HG03139 (cell line): ENCODE results near the gene EEF1A1.
"Not testable (repeated sequence)": the region's sequence is repeated elsewhere in the genome, so short reads cannot be mapped to it uniquely, and the experiment has no call there.

ENCODE experiments used
- ATAC-seq: cut with Tn5 transposase; IDR thresholded peaks from one replicate; pipeline ENCODE4 v1.9.1; 2021; ENCODE audit not compliant: unreplicated experiment

The EEF1A1 gene

DNA sequence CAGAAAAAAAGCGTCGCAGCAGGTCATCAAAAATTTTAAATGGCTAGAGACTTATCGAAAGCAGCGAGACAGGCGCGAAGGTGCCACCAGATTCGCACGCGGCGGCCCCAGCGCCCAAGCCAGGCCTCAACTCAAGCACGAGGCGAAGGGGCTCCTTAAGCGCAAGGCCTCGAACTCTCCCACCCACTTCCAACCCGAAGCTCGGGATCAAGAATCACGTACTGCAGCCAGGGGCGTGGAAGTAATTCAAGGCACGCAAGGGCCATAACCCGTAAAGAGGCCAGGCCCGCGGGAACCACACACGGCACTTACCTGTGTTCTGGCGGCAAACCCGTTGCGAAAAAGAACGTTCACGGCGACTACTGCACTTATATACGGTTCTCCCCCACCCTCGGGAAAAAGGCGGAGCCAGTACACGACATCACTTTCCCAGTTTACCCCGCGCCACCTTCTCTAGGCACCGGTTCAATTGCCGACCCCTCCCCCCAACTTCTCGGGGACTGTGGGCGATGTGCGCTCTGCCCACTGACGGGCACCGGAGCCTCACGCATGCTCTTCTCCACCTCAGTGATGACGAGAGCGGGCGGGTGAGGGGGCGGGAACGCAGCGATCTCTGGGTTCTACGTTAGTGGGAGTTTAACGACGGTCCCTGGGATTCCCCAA is at the start of gene EEF1A1:
Gene EEF1A1 (minus strand): TSS at position 345 of the 663 bp plus-strand sequence. CDS start 1,006 bp downstream, outside the sequence.
- peak; percentile 55 for ATAC-seq

DNA sequence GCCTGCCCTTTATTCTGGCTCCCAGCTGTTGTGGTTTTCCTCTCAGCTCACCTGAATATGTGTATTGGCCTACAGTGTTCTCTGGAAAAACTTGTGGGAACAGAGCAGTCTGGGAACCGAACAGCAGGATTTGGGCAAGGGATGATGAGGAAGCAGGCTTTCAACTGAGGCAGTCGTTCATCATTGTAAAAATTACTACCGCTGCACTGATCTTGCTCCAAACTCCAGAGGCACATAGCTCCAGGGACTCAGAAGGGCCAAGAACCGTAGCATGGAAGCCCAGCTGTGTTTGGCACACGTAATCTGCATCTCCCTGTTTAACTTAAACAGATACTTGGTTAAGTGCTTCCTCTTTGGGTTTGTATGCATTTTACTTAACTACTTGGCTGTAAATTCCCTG is 48.3 kb upstream of the EEF1A1 start:
- no peak for ATAC-seq

DNA sequence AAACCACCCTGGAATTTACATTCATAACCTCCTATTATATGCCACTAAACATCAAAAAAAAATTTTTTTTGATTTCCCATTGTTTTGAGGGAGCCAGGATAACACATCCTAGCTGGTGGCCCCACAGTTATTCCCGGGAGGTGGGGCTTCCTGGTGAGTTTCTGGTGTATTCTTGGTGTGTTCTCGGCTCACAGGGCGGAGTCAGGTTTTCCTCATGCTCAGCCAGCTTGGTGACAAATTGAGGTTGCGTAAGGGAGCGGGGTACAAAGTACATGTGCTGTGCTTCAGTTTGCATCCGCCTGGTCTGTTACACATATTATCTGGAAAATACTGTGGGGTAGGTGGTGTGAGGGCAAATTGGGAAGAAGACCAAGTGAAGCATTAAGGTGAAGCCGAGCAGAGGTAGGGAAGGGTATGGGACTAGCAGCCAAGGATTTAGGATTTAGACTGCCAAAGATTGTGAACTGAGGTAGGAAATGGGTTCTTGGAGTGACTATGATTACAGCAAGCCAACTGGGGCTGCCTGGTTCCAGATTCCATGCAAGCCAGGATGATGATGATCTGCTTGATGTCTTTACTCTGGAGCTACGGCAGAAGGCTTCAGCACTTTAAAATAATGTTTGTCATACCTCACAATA is 46.2 kb upstream of the EEF1A1 start:
- ATAC-seq = no peak

DNA sequence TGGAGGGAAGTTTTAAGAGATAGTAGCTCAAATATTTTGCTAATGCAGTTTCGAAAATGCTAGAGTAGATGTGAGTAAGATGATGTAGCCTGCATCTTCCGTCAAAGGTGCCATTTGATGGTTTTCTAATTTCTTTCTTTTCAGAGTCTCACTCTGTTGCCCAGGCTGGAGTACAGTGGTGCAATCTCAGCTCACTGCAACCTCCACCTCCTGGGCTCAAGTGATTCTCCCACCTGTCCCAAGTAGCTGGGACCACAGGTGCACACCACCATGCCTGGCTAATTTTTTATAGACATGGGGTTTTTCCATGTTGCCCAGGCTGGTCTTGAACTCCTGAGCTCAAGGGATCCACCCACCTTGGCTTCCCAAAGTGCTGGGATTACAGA is 45.6 kb upstream of the EEF1A1 start:
- not testable (repeated sequence) for ATAC-seq

DNA sequence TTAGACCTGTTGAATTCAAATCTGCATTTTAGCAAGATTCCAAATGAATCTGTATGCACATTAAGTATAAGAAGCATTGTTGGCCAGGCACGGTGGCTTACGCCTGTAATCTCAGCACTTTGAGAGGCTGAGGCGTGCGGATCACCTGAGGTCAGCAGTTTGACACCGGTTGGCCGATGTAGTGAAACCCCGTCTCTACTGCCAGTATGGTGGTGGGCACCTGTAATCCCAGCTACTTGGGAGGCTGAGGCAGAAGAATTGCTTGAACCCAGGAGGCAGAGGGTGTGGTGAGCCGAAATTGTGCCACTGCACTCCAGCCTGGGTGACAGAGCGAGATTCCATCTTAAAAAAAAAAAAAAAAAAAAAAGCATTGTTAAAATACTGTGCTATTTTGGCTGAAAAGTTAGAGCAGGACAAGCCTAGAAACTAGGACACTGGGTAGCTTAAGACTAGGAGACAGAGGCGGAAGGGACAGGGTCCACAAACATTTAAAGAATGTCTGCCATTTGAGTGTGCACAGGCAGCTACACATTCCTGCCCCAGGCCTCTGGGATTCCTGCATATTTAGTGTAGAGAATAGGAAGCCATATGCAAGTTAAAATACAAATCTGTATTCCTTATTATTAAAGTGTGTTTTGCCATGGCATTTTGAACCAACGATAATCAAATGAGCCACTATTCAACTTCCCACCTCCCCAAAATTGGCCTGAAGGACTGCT is 45.1 kb upstream of the EEF1A1 start:
- no peak for ATAC-seq

DNA sequence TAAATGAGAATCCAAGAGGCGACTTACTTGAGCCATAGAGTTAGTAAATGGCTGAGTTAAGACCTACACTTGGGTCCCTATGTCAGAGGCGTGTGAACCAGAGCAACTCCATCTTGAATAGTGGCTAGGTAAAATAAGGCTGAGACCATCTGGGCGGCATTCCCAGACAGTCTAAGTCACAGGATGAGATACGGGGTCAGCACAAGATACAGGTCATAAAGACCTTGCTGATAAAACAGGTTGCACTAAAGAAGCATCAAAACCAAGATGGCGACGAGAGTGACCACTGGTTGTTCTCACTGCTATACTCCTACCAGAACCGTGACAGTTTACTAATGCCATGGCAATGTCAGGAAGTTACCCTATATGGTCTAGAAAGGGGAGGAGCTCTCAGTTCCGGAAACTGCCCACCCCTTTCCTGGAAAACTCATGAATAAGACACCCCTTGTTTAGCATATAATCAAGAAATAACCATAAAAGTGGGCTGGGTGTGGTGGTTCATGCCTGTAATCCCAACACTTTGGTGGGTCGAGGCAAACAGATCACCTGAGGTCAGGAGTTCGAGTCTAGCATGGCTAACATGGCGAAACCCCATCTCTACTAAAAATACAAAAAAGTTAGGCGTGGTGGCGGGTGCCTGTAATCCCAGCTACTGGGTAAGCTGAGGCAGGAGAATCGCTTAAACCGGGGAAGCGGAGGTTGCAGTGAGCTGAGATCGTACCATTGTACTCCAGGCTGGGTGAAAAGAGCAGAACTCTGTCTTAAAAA is 43.9 kb upstream of the EEF1A1 start:
- ATAC-seq = no peak

DNA sequence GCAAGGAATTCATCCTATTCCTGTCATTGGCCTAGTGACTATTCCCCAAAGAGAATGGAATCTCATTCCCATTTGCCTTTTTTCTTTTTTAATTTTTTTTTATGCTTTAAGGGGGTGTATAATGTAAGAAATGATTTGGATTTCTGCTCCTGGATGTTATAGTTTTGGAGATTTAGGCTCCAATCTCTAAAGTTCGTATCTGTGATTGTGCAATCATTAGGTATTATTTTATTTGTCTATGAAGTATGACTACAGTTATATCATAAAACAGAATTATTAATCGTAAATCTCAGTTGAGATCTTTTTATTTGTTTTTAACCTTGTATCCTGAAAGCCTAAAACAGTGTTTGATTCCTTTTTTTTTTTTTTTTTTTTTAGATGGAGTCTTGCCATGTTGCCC is 41.7 kb upstream of the EEF1A1 start:
- ATAC-seq = no peak

DNA sequence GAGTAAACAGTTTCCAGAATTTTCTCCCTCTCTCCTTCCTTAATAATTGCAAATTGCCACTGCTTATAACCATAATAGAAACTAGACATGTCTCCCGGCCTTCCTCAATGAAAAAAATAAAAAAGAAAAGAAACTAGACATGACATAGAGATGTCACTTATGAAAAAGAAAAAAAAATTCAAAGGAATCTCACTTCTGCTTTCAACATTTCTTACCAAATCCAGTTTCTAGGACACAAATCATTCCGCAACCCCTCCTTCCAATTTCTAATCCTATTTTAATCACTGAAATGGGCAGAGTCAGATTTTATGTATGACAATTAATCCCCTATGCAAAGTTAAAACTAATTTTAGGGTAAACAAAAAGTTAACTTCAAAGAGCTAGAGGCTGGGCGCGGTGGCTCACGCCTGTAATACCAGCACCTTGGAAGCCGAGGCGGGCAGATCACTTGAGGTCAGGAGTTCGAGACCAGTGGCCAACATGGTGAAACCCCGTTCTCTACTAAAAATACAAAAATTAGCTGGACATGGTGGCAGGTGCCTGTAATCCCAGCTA is 40.1 kb upstream of the EEF1A1 start:
- ATAC-seq = no peak

DNA sequence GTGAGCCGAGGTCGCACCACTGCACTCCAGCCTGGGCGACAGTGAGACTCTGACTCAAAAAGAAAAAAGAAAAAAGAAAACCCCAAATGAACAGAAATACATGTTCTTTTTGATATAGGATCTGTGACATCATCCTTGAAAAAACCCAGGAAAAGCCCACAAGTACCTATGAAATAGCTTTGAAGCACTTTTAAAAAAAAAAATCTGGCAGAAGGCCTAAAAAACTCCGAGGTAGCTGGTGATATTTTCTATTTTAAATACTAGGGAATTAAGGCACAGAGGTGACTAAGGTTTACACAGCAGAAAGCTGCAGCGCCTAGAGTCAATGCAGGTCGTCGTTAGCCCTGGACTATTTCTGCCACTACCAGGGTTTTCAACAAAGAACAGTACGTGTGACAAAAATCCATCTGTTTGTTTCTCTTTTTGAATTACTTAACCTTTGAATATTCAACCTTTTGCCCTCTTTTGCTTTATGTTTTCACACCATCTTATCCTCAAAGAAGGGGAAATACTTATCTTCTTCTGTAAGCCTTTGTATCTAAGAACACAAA is 39.4 kb upstream of the EEF1A1 start:
- ATAC-seq = no peak

DNA sequence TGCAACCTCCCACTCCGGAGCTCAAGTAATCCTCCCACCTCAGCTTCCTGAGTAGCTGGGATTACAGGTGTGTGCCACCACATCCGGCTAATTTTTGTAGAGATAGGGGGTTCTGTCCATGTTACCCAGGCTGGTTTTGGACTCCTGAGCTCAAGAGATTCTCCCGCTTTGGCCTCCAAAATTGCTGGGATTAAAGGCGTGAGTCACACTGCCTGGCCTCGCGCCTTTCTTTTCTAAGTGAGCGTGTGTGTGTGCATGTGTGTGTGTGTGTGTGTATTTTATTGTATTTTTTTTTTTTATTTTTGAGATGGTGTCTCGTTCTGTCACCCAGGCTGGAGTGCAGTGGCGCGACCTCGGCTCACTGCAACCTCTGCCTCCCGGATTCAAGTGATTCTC is 38.6 kb upstream of the EEF1A1 start:
- ATAC-seq = not testable (repeated sequence)

DNA sequence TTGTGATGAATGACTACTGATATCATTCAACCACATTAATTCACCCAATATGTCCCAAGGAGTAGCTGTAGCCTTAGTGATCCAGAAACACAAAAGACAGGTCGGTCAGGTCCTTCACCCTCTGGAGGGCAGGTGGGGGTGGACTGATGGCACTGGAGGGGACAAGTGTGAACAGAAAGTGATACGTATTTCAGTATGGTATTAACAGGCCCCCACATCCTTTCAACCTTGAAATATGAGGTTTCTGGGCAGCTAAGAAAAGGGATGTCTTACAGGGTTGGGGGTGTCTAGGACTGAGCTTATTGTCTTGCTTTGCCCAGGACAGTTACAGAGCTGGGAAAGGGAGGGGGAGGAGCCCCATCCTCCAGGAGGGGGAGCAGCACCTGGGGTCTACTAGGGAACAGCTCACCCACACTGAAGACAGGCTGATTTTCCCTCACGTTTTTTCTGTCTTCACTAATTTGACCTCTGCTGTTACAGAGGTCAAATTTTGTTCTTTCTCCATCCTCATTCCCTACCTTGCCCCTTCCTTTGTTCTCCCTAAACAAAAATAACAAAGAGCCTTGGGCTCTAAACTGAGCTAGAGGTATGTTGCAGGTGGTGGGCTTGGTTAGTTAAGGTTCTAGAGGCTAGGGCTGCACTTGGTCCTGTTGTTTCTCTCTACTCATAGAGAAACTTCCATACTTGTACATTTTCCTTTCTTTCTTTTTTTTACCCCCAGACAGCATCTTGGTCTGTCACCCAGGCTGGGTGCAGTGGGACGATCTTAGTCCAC is 38.0 kb upstream of the EEF1A1 start:
- ATAC-seq = peak; percentile 54

DNA sequence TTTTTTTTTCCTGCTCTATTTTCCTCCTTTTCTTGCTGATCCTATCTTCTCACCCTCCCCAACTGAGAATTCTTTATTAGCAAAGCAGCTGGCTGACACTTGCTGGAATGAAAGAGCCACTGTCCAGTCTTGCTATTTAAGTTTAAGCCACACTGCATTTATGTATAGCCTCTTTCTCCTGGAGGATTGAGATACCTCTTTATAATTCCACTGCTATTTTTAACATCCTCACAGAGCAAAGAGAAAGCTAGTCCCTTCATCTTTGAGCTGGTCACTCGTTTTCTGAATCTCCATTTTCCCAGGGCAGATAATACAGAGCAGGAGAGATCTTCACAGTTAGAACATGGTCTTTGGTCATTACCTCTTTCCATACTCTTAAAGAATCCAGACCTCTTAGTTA is 36.0 kb upstream of the EEF1A1 start:
- no peak for ATAC-seq

DNA sequence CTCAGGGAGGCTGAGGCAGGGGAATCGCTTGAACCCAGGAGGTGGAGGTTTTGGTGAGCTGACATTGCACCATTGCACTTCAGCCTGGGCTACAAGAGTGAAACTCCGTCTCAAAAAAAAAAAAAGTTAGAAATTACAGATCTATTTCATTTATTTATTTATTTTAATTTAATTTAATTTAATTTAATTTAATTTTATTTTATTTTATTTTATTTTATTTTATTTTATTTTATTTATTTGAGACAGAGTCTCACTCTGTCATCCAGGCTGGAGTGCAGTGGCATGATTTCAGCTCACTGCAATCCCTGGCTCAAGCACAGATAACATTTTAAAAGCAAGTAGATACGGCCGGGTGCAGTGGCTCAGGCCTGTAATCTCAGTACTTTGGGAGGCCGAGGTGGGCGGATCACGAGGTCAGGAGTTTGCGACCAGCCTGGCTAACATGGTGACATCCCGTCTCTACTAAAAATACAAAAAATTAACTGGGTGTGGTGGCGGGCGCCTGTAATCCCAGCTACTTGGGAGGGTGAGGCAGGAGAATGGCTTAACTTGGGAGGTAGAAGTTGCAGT is 34.6 kb upstream of the EEF1A1 start:
- not testable (repeated sequence) for ATAC-seq

DNA sequence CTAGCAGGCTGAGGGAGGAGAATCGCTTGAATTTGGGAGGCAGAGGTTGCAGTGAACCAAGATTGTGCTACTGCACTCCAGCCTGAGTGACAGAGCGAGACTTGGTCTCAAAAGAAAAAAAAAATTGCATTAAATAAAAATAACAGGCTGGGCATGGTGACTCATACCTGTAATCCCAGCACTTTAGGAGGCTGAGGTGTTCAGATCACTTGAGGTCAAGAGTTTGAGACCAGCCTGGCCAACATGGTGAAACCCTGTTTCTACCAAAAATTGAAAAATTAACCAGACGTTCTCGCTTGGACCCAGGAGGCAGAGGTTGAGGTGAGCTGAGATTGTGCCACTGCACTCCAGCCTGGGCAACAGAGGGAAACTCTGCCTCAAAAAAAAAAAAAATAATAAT is 30.3 kb upstream of the EEF1A1 start:
- ATAC-seq = not testable (repeated sequence)

DNA sequence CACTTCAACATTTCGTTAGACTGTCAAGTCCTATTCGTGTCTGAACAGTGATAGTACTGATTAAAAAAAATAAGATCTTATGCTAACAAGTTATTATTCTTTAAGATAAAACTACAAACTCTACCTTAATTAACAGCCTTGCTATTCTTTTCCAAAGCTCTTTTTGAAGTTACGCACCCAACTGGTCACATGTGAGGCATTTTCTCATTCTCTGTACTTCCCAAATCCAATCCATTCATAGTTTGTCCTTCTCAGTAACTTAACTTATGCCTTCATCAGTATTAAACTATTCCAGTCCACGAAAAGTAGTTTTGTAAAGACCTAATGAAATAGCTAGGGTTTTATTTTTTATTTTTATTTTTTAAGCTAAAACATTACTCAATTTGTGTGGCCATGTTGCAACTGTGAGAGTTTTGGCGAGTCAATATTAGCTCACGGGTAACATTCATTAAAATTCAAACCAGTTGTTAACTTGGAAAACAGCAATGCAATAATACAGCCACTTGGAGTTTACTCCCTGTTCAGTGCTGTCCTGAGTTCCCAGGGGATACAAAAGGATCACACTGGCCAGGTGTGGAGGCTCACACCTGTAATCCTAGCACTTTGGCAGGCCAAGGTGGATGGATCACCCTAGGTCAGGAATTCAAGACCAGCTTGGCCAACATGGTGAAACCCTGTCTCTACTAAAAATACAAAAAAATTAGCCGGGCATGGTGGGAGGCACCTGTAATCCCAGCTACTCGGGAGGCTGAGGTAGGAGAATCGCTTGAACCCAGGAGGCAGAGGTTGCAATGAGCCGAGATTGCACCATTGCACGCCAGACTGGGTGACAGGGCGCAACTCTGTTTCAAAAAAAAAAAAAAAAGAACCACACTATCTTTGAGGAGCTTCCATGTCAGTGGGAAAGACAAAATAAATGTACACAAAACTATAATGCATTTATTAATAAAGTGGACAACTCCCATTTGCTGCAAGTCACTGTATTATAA is 27.9 kb upstream of the EEF1A1 start:
- ATAC-seq = no peak

DNA sequence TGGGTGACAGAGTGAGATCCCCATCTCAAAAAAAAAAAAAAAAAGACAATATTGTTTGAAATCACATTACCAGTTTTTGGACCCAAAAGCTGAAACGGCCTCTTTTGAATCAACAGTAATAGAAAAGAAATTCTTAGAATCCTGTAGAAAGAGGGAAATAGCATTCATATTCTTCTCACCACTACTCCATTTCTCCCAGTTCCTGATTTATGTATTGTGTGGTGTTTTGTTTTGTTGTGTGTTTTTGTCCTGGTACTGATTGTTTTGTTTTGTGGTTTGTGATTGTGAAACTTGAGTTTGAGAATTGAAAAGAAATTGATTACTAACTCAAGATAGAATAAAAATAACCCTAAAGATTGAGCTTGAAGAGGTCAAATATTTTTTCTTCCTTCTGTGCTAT is 26.2 kb upstream of the EEF1A1 start:
- ATAC-seq = no peak

DNA sequence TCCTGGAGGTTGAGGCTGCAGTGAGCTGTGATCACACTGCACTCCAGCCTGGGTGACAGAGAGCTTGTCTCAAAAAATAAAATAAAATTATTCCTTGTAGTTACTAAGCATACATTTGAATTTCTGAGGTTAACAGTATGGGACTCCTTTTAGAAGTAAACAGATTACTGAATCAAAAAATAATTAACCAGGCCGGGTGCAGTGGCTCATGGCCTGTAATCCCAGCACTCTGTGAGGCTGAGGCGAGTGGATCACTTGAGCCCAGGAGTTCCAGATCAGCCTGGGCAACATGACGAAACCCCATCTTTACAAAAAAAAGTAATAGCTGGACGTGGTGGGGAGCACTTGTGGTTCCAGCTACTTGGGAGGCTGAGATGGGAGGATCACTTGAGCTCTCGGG is 22.1 kb upstream of the EEF1A1 start:
- ATAC-seq = no peak

DNA sequence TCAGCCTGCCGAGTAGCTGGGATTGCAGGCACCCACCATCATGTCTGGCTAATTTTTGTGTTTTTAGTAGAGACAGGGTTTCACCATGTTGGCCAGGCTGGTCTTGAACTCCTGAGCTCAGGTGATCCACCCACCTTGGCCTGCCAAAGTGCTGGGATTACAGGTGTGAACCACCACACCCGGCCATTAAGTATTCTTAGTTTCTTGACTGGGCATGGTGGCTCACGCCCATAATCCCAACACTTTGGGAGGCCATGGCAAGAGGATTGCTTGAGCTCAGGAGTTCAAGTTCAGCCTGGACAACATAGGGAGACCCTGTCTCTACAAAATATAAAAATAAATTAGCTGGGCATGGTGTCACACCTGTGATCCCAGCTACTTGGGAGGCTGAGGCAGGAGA is 21.6 kb upstream of the EEF1A1 start:
- not testable (repeated sequence) for ATAC-seq
